ENCODE measurements around the gene JMJD8.

Gene JMJD8

GRCh38 chr16:674968-675883 is 8.9 kb downstream of the JMJD8 start, which contains the start of gene RHBDL1:
Gene RHBDL1 (plus strand): TSS chr16:675671. CDS start chr16:675791, 120 bp downstream.
- DNase-seq, result no peak

DNA sequence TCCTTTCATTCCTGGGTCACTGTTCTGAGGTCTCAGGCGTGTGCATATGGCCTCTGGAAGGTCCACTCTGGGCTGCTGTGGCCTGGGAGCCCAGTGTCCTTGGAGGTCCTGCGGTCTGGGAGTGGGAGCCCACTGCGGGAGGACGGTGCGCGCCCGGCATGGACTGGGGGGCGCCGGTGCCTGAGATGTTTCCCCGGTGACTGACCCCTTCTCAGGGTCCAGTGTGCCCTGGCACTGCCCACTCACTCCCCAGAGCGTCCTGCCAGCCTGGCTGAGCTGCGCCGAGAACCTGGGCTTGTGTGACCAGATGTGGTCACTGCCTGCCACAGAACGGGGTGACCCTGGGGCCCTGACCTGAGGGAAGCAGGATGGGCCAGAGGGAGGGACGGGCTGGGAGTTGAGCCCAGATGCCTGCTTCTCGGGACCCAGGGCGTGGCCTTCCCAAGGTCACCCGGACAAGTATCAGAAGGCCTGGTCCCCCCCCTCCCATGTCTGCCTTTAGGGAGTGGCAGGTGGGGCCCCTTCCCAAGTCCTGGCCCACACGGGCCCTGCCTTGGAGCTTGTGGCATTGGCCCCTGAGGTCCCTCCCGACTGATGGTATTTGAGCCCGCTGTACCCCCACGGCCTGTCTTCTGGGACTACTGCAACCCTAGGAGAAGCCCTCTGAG is 9.8 kb downstream of the JMJD8 start:
- no peak for DNase-seq

DNA sequence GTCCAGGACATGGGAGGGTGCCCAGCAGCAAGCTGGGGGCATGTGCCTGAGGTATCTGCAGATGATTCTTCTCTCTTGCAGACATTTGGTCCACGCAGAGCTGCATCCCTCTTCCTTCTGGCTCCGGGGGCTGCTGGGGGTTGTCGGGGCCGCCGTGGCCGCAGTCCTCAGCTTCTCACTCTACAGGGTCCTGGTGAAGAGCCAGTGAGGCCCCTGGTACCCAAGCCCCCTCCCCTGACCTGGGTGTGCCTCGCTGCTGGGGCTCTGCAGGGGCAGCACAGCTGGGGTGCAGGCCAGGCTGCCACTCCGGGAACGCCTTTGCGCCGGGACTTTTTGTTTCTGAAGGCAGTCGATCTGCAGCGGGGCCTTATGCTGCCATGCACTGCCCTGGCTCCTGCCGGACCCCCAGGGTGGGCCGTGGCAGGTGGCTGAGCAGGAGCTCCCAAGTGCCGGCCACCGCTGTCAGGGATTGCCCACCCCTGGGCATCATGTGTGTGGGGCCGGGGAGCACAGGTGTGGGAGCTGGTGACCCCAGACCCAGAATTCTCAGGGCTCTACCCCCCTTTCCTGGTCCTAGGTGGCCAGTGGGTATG is 10.6 kb downstream of the JMJD8 start:
- no peak for DNase-seq

GRCh38 chr16:672851-673250 is 11.3 kb downstream of the JMJD8 start:
- no peak for DNase-seq

GRCh38 chr16:672371-672770 is 11.8 kb downstream of the JMJD8 start:
- DNase-seq, result no peak

GRCh38 chr16:671353-672131 is 12.6 kb downstream of the JMJD8 start:
- no peak for DNase-seq

DNA sequence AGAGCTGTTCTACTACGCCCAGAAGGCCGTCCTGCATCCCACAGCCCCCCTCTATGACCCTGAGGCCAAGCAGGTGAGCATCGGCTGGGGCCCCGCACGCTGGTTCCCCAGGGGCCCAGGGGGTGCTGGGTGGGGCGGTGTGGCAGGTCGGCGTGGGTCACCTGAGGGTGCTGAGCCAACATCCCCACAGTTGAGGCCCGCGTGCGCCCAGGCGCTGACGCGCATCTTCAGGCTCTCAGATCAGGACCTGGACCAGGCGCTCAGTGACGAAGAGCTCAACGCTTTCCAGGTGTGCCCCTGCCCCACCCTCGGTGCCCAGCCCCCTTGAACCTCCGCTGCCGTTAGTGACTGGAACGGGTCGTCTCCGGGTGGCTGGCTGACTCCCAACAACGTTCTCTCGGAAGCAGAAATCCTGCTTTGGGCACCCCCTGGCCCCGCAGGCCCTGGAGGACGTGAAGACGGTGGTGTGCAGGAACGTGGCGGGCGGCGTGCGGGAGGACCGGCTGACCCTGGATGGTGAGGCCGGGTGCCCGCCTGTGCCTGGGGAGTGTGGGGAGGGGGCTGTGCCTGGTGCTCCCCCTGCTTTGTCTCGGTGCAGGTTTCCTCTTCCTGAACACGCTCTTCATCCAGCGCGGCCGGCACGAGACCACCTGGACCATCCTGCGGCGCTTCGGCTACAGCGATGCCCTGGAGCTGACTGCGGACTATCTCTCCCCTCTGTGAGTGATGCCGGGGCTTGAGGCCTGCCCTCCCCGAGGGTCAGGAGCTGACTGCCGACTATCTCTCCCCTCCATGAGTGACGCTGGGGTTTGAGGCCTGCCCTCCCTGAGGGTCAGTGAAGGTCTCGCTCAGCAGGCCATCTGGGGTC is 13.4 kb downstream of the JMJD8 start:
- no peak for DNase-seq

DNA sequence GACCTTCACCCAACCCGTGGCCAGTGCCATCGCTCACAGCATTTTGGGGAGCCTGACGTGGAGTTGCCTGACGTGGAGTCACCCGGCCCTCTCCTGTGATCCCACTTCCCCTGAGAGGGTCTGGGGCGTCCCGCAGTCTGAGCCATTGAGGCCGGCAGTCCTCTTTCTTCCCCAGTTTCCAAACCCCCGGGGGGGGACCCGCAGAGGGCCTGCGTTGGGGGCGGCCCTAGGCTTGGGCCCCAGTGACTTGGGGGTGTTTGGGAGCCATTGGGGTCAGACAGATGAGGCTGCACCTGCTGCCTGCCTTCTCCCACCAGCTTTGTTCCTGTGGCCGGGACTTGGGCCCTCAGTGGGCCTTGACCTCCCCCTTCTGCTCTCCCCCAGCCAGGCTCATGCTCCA is 14.5 kb downstream of the JMJD8 start:
- DNase-seq, result no peak

GRCh38 chr16:668519-669171 is 15.5 kb downstream of the JMJD8 start:
- DNase-seq, result no peak

DNA sequence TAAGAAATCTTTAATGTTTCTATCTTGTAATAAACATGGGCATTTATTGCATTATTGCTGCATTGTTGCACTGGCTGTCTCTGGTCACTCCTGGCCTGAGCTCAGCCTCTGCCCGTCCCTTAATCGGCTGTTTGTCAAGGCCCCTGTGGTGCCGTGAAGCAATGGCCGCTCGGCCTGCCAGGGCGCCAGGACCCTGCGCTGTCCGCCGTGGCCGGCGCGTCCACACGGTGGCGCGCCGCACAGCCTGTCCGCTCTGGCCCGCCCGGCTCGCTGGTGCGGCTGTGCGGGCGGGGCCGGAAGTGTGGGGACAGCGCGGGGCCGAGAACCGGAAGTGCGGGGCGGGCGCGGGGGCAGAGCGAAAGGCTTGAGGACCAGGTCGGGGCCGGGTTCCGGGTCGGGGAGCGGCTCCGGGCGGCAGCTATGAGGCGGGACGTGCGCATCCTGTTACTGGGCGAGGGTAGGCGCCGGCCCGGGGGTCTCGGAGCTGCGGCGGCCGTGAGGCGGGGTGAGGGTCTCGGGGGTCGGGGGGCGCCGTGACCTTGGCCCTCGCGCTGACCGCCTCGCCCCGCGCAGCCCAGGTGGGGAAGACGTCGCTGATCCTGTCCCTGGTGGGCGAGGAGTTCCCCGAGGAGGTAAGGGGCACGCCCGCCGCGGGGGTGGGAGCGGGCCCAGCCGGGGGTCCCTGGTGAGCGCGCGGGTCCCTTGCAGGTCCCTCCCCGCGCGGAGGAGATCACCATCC is 16.2 kb downstream of the JMJD8 start, which contains the start of gene RHOT2:
RHOT2 (plus strand) TSS at position 353 of the 739 bp plus-strand sequence; CDS start at position 421, 68 bp downstream.
- peak; percentile 70 for DNase-seq

GRCh38 chr16:667113-667779 is 16.9 kb downstream of the JMJD8 start:
- DNase-seq, result no peak

GRCh38 chr16:666572-666971 is 17.6 kb downstream of the JMJD8 start:
- DNase-seq, result no peak

GRCh38 chr16:662597-662996 is 21.5 kb downstream of the JMJD8 start:
- no peak for DNase-seq

- DNase-seq, result no peak
Measured at GRCh38 chr16:662095-662494, 22.0 kb downstream of the JMJD8 start.

DNA sequence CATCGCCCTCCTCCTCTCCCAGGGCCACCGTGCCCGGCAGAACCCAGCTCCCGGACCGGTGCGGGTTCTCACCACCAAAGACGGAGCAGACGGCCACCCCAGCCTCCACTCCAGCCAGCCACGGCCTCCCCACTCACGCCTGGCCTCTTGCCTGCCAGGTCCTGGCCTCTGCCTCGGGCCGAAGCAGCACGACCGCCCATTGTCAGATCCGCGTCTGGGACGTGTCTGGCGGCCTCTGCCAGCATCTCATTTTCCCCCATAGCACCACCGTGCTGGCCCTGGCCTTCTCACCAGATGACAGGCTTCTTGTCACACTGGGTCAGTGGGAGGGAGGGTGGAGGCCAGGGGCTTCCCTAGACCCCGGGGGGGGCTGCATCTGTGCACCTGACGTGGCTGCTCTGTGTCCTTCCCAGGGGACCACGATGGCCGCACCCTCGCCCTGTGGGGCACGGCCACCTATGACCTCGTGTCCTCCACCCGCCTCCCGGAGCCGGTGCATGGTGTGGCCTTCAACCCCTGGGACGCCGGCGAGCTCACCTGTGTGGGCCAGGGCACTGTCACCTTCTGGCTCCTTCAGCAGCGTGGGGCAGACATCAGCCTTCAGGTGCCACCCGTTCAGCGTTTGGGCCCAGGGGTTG is 22.8 kb downstream of the JMJD8 start:
- DNase-seq, result no peak

DNA sequence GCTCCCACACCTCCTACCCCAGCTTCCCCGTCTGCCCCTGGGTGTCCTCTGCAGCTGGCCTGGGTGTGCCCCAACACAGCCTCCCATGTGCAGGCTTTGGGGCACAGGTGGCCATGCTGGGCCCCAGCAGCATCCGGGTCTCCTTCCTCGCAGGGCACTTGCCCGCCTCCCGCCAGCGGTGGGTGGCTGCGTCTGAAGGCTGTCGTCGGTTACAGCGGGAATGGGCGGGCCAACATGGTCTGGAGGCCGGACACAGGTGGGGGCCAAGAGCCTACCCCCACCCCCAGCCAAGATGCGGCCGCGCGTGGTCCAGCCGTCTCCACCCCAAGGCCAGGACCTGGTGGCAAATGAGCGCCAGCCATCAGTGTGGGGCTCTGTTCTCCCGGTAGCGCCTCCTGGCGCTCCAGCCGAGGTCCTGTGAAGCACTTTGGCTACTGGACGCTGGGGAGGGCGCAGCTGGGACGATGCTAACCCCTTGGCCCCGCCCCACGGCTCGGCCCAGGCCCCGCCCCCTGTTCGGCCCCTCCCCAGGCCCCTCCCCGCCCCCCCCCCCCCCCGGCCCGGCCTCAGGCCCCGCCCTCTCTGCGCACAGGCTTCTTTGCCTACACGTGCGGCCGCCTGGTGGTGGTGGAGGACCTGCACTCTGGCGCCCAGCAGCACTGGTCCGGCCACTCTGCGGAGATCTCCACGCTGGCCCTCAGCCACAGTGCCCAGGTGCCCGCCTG is 23.5 kb downstream of the JMJD8 start:
- no peak for DNase-seq

DNA sequence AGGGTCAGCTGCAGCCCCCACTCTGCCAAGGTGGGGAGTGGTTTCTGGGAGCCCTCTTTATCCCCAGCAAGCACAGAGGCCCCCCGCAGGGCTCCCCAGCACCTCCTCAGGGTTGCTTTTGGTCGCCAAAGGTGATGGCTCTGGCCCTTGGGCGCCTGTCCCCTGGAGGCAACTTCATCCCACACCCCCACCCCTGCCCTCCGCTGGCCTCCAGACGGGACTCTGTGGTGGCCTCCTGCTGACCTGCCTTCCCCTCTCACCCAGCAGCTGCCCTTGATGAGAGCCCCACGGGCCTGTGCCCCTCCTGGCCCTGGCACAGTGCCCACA is 24.0 kb downstream of the JMJD8 start:
- no peak for DNase-seq

GRCh38 chr16:659618-660017 is 24.5 kb downstream of the JMJD8 start:
- no peak for DNase-seq
